ENCODE measurements around the gene JMJD8. TPM values are rescaled to one million over a fixed set of nuclear protein-coding genes. Genes with fewer than 3 reads are reported as not detected.
A peak's percentile ranks its signal among the peaks of the same experiment; 100 is the strongest.
"Not testable (repeated sequence)": the region's sequence is repeated elsewhere in the genome, so short reads cannot be mapped to it uniquely, and the experiment has no call there.

The JMJD8 gene
- total RNA-seq, 1 experiment from 2014 or later: 11.3 TPM

- no peak for DNase-seq (ENCODE audit: low spot score)
These were observed 8.4 kb upstream of the JMJD8 start for GRCh38 chr16:692356-693108.

- not testable (repeated sequence) for DNase-seq (ENCODE audit: low spot score)
These were observed 7.1 kb upstream of the JMJD8 start for GRCh38 chr16:691242-691641.

- DNase-seq (ENCODE audit: low spot score): no peak
These were observed 5.2 kb upstream of the JMJD8 start for GRCh38 chr16:689175-689897.

DNA sequence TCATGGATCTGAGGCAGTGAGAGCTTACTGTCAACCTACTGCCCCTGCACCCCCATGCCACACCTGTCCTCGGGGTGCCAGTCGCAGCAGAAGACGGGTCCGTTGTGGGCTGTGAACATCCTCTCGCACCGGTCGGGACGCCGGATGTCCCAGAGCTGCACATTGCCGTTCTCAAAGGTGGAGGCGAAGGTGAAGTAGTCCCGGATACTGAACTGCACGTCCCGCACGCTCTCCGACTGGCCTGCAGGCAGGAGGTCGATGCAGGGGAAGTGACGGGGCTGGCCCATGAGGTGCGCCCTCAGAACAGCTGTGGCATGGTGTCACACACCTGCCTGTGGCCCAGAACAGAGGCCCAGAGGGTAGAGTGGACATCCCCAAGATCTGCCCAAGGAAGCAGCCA lies 3.4 kb upstream of the JMJD8 start:
- no peak for DNase-seq (ENCODE audit: low spot score)

DNA sequence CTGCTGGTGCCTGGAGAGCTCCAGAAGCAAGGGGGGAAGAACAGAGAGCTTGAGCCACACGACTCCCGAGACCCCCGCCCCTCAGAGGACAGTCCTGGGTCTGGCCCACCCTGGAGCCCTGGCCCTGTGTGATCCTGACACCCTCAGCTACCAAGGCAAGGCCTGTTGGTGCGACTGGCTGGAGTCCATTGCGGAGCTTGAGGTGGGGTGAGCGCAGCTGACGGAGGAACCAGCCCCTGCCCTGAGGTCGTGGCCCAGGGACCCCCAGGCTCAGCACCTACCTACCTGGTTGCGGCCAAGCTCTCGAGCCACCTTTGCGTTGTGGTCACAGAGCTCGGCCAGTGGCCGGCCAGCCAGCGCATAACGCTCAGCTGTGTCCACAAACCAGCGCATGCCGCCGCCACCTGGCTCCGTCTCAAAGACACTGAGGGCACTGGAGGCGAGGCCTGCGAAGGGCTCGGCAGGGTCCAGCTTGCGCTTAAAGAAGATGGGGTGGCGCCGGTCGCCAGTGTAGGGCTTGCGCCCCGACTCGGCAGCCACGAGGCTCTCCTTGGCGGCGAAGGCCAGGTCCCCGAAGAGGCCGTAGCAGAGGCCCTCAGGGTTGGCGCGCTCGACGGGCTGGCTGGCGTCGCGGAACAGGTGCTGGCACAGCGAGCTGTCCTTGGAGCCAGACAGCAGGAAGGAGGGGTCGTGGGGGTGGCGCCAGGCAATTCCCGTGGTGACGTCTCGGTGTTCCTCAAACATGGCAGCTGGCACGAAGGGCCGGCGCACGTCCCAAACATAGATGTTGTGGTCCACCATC lies 2.5 kb upstream of the JMJD8 start:
- DNase-seq (ENCODE audit: low spot score): no peak

- peak; percentile 55 for DNase-seq (ENCODE audit: low spot score)
These were observed 1.8 kb upstream of the JMJD8 start for GRCh38 chr16:685967-686366.

DNA sequence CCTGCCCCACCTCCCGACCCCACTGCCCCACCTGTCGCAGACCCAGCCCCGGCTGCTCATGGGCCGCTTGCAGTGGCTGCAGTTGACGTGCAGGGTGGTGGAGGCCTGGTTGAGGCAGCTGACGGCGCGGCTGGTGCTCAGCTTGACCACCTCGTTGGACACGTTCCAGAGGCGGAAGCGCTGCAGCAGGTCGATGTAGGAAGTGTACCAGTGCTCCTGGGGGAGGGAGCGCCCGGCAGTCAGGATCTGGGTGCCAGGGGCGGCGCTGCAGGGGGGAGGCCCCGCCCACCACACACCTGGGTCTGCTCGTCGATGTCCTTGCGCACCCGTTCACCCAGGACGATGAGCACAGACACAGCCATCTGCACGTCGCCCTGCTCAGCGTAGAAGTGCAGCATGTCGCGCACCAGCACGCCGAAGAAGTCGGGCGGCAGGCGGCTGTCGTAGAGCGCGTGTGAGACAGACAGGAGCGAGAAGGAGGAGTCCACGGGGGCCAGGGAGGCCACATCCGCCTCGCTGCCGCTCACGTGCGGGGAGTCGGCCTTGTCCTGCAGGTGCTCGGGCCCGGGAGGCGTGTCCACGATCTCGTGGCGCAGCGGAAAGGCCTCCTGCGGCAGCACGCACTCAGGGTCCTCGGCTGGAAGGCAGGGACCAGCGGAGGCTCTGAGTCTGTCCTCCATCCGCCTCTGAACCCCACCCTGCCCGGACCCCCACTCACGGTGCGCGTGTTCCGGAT lies 995 bp upstream of the JMJD8 start:
- no peak for DNase-seq (ENCODE audit: low spot score)

DNA sequence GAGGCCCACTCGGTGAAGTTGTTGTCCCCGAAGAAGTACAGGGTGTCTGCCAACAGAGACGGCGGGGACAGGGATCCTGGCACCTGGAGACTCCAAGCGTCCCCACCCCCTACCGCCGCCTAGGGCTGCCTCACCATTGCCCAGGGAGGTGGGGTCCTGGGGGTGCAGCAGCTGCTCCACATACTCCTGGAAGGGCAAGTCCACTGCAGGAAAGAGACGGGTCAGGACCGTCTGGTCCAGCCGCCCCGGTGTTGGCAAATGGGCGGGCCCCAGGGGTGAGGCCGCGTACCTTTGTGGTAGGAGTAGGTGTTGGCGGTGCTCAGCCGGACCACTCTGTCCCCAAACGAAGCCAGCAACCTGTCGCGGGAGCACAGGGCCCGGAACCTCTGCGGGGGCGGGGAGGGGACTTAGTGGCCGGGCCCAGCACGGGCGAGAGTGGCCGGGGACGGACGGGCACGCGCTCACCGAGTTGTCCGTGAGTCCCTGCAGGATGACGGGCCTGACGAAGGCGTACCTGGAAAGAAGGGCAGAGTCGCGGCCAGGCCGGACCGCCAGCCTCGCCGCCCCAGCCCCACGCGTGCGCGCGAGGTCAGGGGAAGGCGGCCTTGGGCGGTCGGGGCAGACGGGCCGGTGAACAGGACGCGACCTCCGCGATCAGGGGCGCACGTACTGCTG lies 601 bp downstream of the JMJD8 start:
- no peak for DNase-seq (ENCODE audit: low spot score)

GRCh38 chr16:682493-683395 lies 1.4 kb downstream of the JMJD8 start:
- no peak for DNase-seq (ENCODE audit: low spot score)

DNA sequence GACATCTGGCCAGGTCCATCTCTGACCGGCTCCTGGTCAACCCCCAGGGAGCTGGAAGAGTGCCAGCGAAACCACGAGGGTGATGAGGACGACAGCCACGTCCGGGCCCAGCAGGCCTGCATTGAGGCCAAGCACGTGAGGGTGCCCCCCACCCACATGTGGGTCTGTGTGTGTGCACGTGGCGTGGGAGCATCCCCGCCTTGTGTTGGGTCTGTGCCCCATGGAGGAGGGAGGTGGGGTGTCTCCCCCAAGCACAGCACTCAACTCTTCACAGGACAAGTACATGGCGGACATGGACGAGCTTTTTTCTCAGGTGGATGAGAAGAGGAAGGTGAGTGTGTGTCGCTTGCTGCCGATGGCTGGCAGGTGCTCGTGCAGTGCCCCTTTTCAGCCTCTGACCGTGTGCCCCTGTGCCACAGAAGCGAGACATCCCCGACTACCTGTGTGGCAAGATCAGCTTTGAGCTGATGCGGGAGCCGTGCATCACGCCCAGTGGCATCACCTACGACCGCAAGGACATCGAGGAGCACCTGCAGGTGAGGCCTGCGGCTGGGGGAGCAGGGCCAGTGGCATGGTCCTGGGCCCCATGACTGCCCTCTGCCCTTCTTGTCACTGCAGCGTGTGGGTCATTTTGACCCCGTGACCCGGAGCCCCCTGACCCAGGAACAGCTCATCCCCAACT lies 2.2 kb downstream of the JMJD8 start:
- no peak for DNase-seq (ENCODE audit: low spot score)

DNA sequence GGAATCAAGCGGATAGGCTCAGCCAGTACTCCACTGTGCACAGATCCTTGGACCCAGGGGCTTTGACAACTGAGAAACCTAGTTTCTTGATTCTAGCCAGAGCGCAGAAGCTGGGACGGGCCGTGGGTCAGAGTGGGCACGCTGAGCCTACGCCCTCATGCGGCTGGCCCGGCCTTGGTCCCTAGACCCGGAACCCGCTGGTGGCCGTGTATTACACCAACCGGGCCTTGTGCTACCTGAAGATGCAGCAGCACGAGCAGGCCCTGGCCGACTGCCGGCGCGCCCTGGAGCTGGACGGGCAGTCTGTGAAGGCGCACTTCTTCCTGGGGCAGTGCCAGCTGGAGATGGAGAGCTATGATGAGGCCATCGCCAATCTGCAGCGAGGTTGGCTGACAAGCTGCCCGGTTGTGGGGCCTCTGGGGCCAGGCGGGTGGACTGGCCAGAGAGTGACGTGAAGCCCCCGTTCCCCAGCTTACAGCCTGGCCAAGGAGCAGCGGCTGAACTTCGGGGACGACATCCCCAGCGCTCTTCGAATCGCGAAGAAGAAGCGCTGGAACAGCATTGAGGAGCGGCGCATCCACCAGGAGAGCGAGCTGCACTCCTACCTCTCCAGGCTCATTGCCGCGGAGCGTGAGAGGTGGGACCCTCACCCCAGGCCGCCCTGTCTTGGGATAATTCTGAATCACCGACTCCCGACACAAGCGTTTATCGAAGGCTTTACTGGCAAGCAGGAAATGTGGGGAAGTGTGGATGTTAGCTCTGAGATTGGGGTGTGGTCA lies 3.0 kb downstream of the JMJD8 start:
- no peak for DNase-seq (ENCODE audit: low spot score)

DNA sequence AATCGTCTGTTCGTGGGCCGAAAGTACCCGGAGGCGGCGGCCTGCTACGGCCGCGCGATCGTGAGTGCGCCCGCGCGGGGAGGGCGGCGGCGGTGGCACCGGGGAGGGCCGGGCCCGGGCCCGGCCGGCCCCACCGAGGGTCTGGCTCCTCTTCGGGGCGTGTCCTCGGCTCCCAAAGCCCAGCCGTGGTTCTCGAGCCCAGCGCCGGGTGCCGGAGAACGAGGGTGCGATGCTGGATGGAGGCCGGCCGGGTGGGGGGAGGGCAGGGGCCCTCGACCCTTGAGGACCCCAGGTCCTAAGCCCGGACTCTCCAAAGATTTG lies 3.5 kb downstream of the JMJD8 start:
- no peak for DNase-seq (ENCODE audit: low spot score)

- DNase-seq (ENCODE audit: low spot score): peak; percentile 55
These were observed 4.1 kb downstream of the JMJD8 start, which contains the start of gene STUB1 for GRCh38 chr16:679814-680624. Gene STUB1 (plus strand): TSS chr16:680410. CDS start chr16:680526, 116 bp downstream.

DNA sequence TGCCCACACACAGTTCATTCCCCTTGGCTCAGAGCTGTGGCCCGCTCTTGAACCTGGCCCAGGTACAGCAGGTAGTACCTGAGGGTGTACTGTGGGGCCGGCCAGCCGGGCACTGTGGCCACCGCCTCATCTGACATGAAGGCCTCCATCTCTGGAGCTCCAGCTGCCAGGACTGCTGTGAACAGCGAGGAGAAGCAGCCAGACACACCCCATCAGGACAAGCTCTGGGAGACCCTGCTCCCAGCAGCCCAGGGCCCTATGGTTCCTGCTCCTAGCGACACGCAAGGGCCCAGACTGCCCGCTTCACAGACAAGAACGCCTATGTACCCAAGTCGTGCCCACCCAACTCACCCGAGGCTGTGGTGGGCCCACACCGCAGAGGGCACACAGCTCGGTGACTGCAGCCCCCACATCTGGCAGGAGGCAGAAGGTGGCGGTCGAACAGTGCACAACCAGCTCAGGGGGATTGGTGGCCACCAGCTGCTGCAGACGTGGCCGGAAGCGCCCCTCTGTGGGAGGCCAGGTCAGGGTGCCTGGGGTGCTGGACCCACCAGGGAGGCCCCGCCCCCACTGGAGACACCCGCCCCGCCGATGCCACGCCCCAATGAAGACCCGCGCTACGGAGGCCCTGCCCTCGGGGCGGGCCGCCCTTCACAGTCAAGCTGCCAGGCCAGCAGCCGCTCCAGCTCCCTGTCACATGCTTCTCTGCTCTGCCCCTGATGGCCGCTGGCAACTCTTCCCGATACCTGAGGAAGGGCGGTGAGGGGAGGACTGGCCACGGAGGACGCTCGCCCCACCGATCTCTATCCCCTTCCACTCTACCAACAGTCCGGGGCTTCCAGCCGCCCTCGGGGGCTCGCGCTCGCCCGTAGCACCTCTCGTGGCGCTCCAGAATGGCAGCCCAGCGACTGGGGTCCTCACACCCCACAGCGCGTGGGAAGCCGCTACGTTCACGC lies 5.0 kb downstream of the JMJD8 start:
- DNase-seq (ENCODE audit: low spot score): peak; percentile 21

GRCh38 chr16:678209-678857 lies 5.8 kb downstream of the JMJD8 start:
- DNase-seq (ENCODE audit: low spot score): no peak

Data from H4 (cell line).